HG03354 (cell line): ENCODE results near the gene EFNA3.
A peak's percentile ranks its signal among the peaks of the same experiment; 100 is the strongest.

Experiments
- ATAC-seq: cut with Tn5 transposase; IDR thresholded peaks from one replicate; pipeline ENCODE4 v1.9.1; 2021; ENCODE audit warnings: mild to moderate bottlenecking; ENCODE audit not compliant: unreplicated experiment, poor library complexity, severe bottlenecking

EFNA3 gene

GRCh38 chr1:155126556-155127104, 48.0 kb downstream of the EFNA3 start:
- ATAC-seq: no peak

- no peak for ATAC-seq
These were observed 48.7 kb downstream of the EFNA3 start, which contains the start of gene EFNA1 for GRCh38 chr1:155127105-155127966. Gene EFNA1 (plus strand): TSS chr1:155127876. CDS start chr1:155127978, 102 bp downstream.

GRCh38 chr1:155127967-155128754, 49.5 kb downstream of the EFNA3 start:
- ATAC-seq: no peak

GRCh38 chr1:155128755-155129473, 50.3 kb downstream of the EFNA3 start:
- no peak for ATAC-seq

GRCh38 chr1:155130272-155131006, 51.8 kb downstream of the EFNA3 start:
- ATAC-seq: no peak

GRCh38 chr1:155131285-155131684, 52.6 kb downstream of the EFNA3 start:
- no peak for ATAC-seq

- ATAC-seq: no peak
These were observed 53.2 kb downstream of the EFNA3 start for GRCh38 chr1:155131856-155132255.

- ATAC-seq: no peak
These were observed 55.2 kb downstream of the EFNA3 start for GRCh38 chr1:155133799-155134281.

GRCh38 chr1:155134322-155134721, 55.7 kb downstream of the EFNA3 start:
- no peak for ATAC-seq

- ATAC-seq: peak; percentile 19
These were observed 56.3 kb downstream of the EFNA3 start for GRCh38 chr1:155134880-155135414.

GRCh38 chr1:155135415-155136028, 56.9 kb downstream of the EFNA3 start, which contains the start of gene SLC50A1:
Gene SLC50A1 (plus strand): TSS chr1:155135852. CDS start chr1:155135912, 60 bp downstream.
- peak; percentile 76 for ATAC-seq

- ATAC-seq: no peak
These were observed 58.1 kb downstream of the EFNA3 start for GRCh38 chr1:155136748-155137147.
